HG03097 (cell line): ENCODE results near the gene COL4A2.
"Not testable (repeated sequence)": the region's sequence is repeated elsewhere in the genome, so short reads cannot be mapped to it uniquely, and the experiment has no call there.

Source experiments
- ATAC-seq: cut with Tn5 transposase; IDR thresholded peaks from one replicate; pipeline ENCODE4 v1.9.1; 2021; ENCODE audit not compliant: unreplicated experiment, low FRiP score

The COL4A2 gene

DNA sequence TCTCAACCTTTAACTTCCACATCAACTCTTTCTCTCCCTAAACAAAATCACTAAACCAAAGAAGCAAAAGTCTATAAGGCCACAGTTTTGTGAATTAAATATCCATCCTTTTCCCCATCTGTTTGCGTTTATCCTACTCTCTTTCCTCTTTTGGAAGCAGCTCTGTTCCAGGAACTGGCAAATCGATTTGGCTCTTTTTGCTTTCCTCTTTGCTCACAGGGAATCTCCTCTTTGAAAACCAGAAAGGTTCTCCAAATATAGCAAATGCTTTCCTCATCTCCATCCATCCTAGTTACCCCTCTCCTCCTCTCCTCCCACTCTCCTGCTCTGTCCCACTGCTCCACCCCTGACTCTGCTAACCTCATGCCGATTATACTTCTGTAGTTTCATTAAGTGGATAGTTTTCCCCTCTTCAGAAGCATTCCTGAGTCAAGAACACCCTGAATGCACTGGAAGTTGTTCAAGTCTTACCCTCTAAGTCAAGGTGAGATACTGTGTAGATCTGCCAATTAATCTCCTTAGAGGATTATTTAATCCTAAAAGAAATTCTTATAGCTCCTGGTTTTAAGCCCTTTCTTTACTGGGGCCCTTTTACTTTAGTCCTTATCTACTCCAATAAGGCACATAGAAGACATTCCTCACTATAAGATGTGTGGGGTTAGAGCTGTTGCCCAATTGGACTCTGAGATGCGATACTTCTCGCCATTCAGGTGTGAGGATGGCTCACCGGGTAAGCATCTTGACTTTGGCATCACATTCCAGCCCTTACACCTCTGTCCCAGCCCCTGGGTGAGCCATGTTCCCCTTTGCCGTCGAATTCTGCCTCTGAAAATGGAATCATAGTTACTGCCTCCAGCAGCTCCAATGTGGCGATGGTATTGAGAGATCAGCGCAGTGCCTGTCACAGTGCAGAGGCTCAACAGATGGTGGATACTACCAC, 67.6 kb downstream of the COL4A2 start:
- ATAC-seq: no peak

DNA sequence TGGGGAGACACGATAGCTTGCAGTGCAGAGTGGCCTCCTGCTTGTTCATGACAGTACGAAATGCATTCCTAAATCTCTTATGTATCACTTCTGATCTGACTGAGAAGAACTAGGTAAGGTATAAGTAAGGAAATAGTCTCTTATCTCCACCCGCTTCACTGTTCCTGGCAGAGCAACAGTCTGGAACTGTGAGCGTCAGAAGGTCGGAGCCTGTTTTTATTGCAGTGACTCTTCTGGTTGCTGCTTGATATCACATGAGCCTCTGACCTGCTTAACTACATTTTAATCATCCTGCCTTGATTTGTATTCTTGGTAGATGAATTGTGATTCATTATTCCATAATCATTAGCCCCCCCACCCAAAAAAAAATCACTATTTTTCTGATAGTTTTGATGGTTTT, 69.0 kb downstream of the COL4A2 start:
- ATAC-seq: no peak

DNA sequence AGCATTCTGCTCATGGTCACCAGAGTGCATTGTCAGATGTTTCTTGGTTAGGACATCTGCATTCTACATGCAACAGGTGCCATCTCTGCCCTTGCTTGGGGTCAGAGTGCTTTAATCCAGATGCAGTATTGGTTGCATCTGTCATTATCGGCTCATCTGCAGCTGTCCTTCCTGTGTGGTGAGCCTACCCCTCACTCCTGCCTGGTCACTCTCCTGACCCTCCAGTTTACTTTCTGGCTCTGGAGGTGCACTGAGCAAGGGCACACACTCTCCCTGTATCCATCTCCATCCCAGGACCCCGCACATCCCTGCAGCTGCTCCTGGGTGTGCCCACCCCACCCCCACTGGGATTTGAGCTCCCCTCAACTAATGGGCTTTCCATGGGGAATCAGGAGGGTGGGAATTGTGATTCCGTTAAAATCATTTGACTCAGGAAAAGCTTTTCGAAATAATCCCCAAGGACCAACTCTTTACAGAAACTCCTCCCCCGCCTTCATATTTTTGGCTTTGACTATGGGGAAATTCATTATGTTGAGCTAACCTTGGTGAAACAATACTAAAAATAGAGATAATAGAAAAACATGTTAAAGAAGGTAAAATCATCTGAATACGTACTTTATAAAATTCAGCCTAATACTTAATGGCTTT, 70.2 kb downstream of the COL4A2 start:
- no peak for ATAC-seq

DNA sequence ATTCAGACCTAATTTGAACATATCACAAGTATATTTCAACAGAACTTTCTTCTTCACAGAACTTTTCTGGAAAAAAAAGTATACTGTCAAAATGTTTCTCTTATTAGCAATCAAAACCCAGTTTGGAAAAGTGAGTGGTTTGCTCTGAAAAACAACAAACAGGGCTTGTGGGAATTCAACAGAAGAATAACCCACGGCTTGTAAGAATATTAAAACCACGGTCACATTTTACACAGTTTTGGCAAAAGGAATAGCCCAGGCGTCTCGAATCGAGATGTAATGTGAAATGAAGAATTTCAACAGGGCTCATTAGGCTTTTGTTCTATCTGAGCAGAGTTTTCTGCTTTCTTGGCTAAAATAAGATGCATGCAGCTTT, 70.7 kb downstream of the COL4A2 start:
- no peak for ATAC-seq

DNA sequence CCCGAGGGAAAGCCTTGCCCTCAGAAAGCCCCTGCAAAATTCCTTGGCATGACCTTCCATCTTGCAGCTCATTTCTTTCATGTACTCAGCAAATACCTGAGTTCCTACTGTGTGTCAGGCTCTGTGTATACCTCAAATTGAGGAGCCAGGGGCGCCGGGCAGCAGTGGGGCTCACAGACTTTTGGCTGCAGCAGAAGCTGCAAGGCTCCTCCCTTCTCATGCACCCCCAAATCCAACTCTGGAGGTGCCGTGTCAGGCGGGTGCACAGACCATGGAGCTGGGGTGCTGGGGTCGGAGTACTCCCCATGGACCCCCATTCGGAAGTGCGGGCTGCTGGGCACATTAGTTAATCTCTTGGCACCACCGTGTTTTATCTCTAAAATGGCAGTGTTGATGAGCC, 72.3 kb downstream of the COL4A2 start:
- no peak for ATAC-seq

DNA sequence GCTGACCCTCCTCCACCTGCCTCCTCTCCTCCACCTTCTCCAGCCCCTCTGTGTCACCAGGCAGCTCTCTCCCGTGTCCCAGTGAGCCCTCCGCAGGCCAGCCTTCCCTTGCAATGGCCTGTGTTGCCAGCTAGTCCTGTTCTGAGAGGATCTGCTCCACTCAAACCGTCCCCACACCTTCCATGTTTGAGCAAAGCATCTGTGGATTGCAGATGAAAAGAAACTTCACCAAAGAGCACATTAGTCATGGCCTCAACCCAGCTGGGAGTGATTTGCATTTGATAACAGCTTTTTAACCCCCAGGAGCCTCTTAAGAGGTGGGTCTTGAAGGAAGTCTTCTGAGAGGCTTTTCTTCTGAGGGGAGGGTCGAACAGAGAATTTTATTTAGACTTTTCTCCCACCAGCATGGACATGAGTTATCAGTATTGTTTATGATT, 72.8 kb downstream of the COL4A2 start:
- no peak for ATAC-seq

DNA sequence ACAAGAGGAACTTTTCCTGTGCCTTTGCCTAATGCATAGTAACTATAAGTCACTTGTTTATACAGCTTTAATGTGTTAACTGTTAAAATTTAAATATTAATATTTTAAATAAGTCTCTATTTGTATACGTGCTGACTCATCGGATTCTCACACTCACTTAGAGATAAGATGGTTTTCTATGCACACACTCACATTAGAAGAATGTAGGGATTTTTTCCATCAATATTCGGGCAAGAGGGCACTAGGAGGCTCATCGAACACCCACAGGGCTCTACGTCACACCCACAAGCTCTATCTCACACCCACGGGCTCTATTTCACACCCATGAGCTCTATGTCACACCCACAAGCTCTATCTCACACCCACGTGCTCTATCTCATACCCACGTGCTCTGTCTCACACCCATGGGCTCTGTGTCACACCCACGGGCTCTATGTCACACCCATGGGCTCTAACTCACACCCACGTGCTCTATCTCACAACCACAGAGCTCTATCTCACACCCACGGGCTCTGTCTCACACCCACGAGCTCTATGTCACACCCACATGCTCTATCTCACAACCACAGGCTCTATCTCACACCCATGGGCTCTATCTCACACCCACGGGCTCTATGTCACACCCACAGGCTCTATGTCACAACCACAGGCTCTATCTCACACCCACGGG, 73.4 kb downstream of the COL4A2 start:
- no peak for ATAC-seq

DNA sequence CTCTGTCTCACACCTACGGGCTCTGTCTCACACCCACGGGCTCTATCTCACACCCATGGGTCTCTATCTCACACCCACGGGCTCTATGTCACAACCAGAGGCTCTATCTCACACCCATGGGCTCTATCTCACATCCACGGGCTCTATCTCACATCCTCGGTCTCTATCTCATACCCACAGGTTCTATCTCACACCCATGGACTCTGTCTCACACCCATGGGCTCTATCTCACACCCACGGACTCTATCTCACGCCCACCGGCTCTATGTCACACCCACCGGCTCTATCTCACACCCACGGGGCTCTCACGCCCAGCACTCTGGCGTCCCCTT, 73.9 kb downstream of the COL4A2 start:
- ATAC-seq: no peak

DNA sequence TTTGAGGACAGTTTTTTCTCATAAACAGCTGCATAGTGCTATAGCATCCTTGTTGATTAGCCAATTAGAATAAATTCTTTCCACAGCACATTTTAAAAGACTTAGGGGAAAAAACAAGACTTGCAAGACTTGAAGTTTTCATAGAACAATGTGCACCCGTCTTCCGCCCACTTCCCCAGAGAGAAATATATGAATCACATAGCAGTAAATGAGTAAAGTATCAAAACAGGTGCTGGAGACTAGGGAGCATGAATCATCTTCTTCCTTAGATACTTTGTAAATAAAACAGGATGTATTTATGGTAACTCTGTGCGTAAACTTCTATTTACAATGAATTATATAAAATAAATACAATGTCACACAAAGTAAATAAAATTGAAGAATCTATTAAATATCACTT, 75.1 kb downstream of the COL4A2 start:
- ATAC-seq: no peak

DNA sequence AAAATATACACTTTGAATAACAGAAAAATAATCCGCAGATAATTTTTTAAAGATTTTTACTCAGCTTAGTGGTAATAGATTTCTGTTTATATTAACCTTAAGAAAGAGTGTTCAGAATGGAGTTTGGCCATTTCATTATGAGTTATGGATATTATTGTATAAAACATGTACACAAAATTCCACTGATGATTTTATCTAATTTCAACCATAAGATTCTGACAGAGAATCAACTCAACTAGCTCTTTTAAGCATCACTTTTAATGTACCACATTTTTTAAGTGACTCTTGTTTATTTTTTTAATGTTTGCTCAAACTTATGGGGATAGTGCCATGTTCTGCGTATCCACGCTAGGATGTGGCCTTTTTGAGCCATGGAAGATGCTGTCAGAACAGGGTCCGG, 75.7 kb downstream of the COL4A2 start:
- ATAC-seq: no peak

DNA sequence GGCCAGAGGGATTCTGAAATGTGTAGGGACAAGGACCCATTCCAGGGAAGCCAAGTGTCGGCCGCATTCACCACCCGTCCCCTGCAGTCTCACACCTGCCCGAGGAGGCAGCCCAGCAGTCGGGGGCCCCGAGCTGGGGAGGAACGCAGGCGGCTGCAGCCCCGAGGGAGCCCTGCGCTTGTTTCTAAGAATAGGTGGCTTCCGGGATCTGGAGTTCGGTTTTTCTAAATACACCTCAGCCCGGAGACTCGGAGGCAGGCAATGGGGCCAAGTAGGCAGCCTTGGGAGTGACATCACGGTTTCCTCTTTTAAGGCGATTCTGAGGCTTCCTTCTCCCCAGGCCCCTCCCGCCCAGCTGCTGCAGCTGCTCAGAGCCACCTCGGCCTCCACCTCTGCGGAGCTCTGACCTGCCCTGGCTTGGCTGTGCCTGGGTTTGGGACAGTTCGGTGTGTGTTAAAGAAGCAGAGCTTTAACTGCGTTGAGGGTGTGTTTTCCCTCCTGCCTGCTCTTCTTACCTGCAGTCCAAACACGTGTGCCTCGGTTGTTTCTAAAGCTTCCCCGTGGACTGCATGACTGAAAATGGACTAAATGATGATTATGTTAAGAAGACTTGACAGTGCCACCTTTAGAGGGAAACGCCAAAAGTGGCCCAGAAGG, 80.5 kb downstream of the COL4A2 start:
- ATAC-seq: peak; percentile 97

DNA sequence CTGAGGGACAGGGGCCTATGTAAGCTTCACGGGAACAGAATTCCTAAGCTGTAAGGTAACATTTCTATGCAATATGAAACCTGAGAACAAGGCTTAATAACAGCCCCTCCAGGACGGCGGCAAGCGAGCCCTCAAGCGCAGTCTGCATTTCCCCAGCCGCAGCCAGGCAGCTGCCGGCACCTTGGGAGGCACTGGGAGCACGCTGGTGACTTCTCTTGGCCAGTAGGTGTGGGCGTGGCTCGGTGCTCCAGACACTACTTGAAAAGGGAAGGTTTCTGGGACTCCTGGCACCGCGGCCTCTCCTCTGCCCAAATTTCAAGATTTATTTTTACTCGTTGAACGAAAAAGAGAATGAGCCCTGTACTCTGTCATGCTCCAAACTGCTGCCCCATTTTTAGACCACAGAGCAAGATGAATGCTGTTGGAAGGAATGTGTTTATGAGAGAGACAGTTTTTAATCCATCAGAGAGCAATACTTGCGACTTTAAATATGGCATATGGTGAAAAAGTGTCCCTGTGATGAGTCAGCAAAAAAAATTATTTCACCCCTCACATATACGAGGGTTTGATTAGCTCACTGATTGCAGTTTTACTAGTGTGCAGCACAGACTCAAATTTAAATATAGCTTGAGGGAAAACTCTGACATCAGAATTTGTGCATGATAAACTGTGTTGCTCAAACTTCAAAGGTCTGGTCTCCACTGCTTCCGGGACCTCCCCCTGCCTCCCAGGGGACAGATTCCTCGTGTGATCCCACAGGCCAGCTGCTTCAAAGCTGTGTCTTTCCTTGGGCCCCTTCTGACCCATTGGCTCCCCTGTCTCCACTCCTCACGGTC, 81.2 kb downstream of the COL4A2 start:
- no peak for ATAC-seq

DNA sequence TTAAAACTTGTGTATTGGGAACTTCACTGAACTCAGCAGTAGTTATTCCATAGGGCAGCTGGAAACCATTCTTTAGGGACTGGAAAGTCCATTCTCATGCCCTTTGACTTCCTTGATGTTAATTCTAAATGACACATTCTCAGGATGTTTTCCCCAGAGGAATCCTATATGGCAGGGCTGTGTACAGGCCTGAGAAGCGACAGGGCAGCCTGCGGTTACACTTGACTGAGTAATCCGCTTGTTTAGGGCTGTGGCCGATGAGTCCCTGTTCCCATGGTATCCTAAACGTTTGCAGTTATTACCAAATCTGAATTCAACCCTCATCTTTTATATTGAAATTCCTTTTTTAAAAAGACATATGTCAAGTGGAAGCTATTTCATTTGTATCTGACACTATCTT, 83.5 kb downstream of the COL4A2 start:
- no peak for ATAC-seq

DNA sequence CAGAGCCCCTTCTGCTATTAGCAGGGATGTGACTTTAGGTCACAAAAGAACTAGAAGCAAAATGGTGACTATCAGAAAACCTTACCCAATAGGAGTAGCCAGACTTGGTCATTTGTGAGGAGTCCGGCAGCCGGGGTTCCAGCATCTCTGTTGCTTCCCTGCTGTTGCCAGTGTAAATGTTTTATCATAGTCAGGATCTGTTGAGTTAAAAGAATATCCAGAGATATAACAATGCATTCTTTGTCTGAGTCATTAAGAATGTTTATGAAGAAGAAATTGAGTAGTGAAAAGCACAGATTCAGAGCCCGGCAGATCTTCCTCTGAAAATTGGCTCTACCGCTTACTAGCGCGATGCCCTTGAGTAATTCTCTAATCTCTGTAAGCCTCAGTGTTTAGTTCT, 84.2 kb downstream of the COL4A2 start:
- no peak for ATAC-seq

DNA sequence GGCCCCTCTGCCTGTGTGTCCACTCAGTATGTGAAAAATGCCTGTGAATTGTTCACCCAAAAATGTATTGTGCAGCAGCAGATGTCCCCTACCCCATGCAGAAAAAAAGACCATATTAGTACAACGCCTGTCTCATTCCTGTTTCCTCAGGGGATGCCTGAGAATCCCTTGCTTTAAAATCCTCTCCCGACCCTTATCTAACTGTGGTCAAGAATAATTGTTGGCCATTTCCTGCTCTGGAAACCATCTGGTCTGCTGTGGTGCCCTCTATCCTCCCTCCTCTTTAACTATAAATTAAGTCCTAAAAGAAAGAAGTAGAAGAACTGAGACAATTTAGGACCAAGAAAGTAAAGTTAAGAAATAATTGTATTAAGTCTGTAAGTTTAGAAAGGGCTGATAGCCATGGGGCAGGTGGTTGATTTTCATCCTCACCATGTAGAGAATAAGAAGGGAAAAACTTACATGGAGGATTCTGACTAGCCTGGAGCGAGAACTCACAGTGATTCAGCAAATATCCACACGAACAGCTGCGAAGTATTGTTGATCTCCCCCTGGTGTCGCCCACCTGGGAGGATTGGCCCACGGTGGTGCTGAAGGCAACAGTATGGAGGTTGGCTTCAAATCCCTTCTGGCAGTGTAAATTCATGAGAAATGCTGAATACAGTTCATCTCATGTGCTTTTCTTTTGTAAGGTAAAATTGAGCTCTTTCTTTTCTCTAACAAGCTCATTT, 85.6 kb downstream of the COL4A2 start:
- ATAC-seq: no peak

DNA sequence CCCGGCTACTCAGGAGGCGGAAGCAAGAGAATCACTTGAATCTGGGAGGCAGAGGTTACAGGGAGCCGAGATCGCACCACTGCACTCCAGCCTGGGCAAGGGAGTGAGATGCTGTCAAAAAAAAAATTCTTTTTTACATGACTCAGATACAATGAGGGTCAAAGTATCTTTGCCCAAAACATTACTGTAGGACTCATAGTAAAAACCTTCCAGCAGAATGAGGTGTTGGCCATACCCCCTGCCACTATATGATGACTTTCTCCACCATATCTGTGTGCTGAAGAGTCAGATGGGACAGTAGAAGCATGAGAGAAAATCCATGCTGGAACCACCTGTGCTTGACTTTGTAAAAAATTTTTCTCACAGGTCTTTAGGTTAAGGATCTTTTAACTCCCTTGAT, 86.7 kb downstream of the COL4A2 start:
- ATAC-seq: no peak

DNA sequence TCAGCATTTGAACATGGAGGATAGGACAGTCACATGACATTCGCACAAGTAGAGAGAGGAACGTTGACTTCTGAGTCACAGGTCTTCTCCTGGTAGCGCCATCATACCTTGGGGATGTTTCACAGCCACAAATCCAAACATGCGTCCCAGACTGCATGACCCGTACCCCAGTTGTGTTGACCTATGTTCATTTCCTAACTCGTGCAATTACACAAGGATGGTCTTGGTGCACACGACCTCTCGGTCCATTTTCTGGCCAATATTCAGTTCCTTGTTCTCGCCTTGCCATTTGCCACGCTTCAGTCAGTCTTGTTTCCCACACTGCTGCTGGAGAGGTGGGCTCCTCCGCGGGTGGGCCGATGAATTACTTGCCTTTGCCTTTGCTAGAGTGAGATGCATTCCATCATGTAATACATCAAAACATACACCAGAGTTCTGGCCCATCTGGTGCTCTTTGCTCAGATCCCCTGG, 87.3 kb downstream of the COL4A2 start:
- ATAC-seq: no peak

DNA sequence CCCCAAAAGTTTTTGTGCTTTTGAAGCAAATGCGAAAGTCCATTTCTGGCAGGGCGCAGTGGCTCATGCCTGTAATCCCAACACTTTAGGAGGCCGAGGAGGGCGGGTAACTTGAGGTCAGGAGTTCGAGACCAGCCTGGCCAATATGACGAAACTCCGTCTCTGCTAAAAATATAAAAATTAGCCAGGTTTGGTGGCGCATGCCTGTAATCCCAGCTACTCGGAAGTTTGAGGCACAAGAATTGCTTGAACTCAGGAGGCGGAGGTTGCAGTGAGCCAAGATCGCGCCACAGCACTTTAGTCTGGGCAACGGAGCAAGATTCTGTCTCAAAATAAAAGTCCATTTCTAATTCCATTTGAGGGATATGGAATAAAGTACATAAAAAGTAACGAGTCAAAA, 88.5 kb downstream of the COL4A2 start:
- not testable (repeated sequence) for ATAC-seq

DNA sequence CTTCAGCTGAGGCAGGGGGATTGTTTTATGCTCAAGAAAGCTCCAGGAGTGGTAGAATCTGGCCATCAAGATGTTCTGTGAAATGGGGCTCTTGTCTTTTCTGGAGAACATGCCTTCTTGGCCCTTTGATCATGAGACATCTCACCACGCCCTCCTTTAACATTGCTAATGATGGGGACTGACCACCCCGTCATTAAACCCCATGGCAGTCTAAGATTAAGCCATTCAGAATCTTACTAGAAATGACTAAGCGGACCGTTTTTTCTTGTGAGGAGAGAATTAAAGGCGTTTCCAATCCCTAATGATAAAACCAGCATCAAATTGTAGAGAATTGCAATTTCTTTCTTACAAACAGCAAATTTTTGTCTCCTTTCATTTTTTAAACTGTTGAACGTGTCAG, 89.4 kb downstream of the COL4A2 start:
- ATAC-seq: no peak
